MM.1S (cell line): ENCODE data around the gene FATE1.

Experiments used
- CTCF ChIP-seq: fragments of 300-600 bp; sonication (generic); IDR thresholded peaks from 2 replicates; pipeline ENCODE4 v1.5.1; 2016; ENCODE audit warnings: antibody characterized with exemption, low read length, mixed read lengths
- EZH2 ChIP-seq: fragments of 300-600 bp; sonication (generic); optimal IDR thresholded peaks from 2 replicates; pipeline ENCODE3; 2017; ENCODE audit warnings: low read depth, mild to moderate bottlenecking, antibody characterized with exemption, low read length, mixed read lengths
- EZH2phosphoT487 ChIP-seq: fragments of 300-600 bp; sonication (generic); IDR thresholded peaks from 2 replicates; pipeline ENCODE4 v1.6.1; 2018; ENCODE audit warnings: antibody characterized with exemption, low read length

GRCh38 chrX:151759041-151759708 lies 43.3 kb downstream of the FATE1 start:
- no peak for TF ChIP-seq CTCF
- TF ChIP-seq EZH2: no peak
- no peak for TF ChIP-seq EZH2phosphoT487
